GM12878 (cell line): Measurements from ENCODE around the gene SYK. TPM values are rescaled to one million over a fixed set of nuclear protein-coding genes. Genes with fewer than 3 reads are reported as not detected.
A peak's percentile ranks its signal among the peaks of the same experiment; 100 is the strongest.

ENCODE experiments used
- ATAC-seq: fragments of 200-7000 bp; cut with Tn5 transposase; 3 replicates; pipeline ENCODE4 v1.9.1; 2020; ENCODE audit warnings: mild to moderate bottlenecking, moderate library complexity
- BruUV-seq: library from RNA; stranded (reverse); fragments of 400-500 nt; replicated peaks from 2 replicates; lab custom pipeline; 2021; lab: Mats Ljungman, UMichigan
- CTCF ChIA-PET: fragments of 300-600 bp; sonication (Branson Sonifier 250); formaldehyde crosslinking; extraction: SDS; loops from one replicate; lab custom pipeline; 2021; ENCODE audit warnings: inconsistent platforms; lab: Yijun Ruan, JAX
- POLR2A ChIA-PET: fragments of 350-600 bp; formaldehyde crosslinking; extraction: SDS; loops from one replicate; lab custom pipeline; 2021; ENCODE audit warnings: inconsistent platforms; lab: Charles Lee
- RAD21 ChIA-PET: fragments of 300-600 bp; sonication (Branson Sonifier 250); formaldehyde crosslinking; loops from one replicate; lab custom pipeline; 2023; ENCODE audit warnings: antibody characterized with exemption; ENCODE audit not compliant: unreplicated experiment; lab: Charles Lee
- SMC1A ChIA-PET: fragments of 300-600 bp; sonication (Branson Sonifier 250); formaldehyde crosslinking; loops from one replicate; lab custom pipeline; 2023; ENCODE audit not compliant: unreplicated experiment, uncharacterized antibody; lab: Charles Lee
- DNase-seq: peaks from one replicate; pipeline ENCODE4 v3.0.0-alpha.2; 2011; ENCODE audit warnings: low read depth, low spot score
- FAIRE-seq: peaks from 3 replicates; lab custom pipeline; 2011; peaks lifted over from hg19 to GRCh38; lab: Jason Lieb, UNC
- H2AFZ ChIP-seq: 2 replicates; pipeline ENCODE4 v1.6.0; 2011; ENCODE audit warnings: low read depth, low read length, control low read depth; ENCODE audit not compliant: control insufficient read depth
- H3K27ac ChIP-seq: 2 replicates; pipeline ENCODE4 v1.5.1; 2011; ENCODE audit warnings: control low read depth; ENCODE audit not compliant: control insufficient read depth, insufficient read depth
- H3K27me3 ChIP-seq, 2 experiments: replicated peaks in 1 of 2; 2 replicates each; pipeline versions ENCODE4 v1.6.0 to v1.6.1; 2011; ENCODE audit warnings: low read length in 1 of 2; ENCODE audit not compliant: control insufficient read depth in 2 of 2, insufficient read depth in 2 of 2
- H3K36me3 ChIP-seq, 2 experiments: 2 replicates each; pipeline ENCODE4 v1.5.1; 2011; ENCODE audit warnings: low read length in 1 of 2; ENCODE audit not compliant: control insufficient read depth in 2 of 2, insufficient read depth in 2 of 2
- H3K4me1 ChIP-seq: 2 replicates; pipeline ENCODE4 v1.6.1; 2011; ENCODE audit warnings: mild to moderate bottlenecking, low read length, moderate library complexity, mixed read lengths; ENCODE audit not compliant: control insufficient read depth, insufficient read depth
- H3K4me2 ChIP-seq: 2 replicates; pipeline ENCODE4 v1.6.0; 2011; ENCODE audit warnings: control low read depth; ENCODE audit not compliant: control insufficient read depth, insufficient read depth
- H3K4me3 ChIP-seq: fragments of 200-600 bp; sonication (generic); 2 replicates; pipeline ENCODE4 v1.5.1; 2016
- H3K79me2 ChIP-seq: 2 replicates; pipeline ENCODE4 v1.6.0; 2011; ENCODE audit warnings: low read length; ENCODE audit not compliant: control insufficient read depth, insufficient read depth
- H3K9ac ChIP-seq: 2 replicates; pipeline ENCODE4 v1.8.0; 2011; ENCODE audit warnings: low read length, control low read depth, mixed read lengths; ENCODE audit not compliant: control insufficient read depth, insufficient read depth
- H3K9me3 ChIP-seq: replicated peaks from 3 replicates; pipeline ENCODE4 v1.5.1; 2011; ENCODE audit warnings: mild to moderate bottlenecking, low read length; ENCODE audit not compliant: control insufficient read depth, insufficient read depth
- H4K20me1 ChIP-seq: 2 replicates; pipeline ENCODE4 v1.6.0; 2011; ENCODE audit not compliant: control insufficient read depth, insufficient read depth
- CHD4 ChIP-seq: fragments of 200-600 bp; sonication (generic); IDR thresholded peaks from 2 replicates; pipeline ENCODE4 v1.6.1; 2016; ENCODE audit warnings: mild to moderate bottlenecking
- JUNB ChIP-seq: IDR thresholded peaks from 2 replicates; pipeline ENCODE4 v1.6.1; 2016; ENCODE audit warnings: antibody characterized with exemption, mild to moderate bottlenecking
- NFIC ChIP-seq: IDR thresholded peaks from 2 replicates; pipeline ENCODE4 v1.6.1; 2012; ENCODE audit warnings: low read depth, mild to moderate bottlenecking, inconsistent platforms, low read length, moderate library complexity
- RFX5 ChIP-seq: IDR thresholded peaks from 2 replicates; pipeline ENCODE4 v1.6.1; 2011; ENCODE audit warnings: low read depth, low read length, improper control_type of control experiment
- SPI1 ChIP-seq: IDR thresholded peaks from 2 replicates; pipeline ENCODE4 v1.6.1; 2011; ENCODE audit warnings: low read depth, mild to moderate bottlenecking, low read length, moderate library complexity, borderline replicate concordance; ENCODE audit not compliant: insufficient read depth
- ZBTB11 ChIP-seq: fragments of 450-650 bp; formaldehyde crosslinking; IDR thresholded peaks from 2 replicates; pipeline ENCODE4 v1.5.0; 2022; ENCODE audit warnings: mild to moderate bottlenecking, missing genetic modification characterization
- WGBS: methylation state at CpG from one replicate; pipeline ENCODE4 v1.1.6; 2016; ENCODE audit warnings: low lambda C conversion rate; ENCODE audit not compliant: insufficient replicate concordance, insufficient coverage; ENCODE audit errors: missing lambda C conversion rate; 5-methylcytosine and 5-hydroxymethylcytosine counted together
- in situ Hi-C: fragments of 300-500 bp; cut with MboI; formaldehyde crosslinking; loops from 9 replicates; pipeline ENCODE4 v1.14.3; 2018; ENCODE audit warnings: mixed read lengths
- intact Hi-C: fragments of 100-400 bp; cut with micrococcal nuclease; formaldehyde crosslinking; loops from one replicate; pipeline ENCODE4 v1.14.2; 2022; ENCODE audit not compliant: unreplicated experiment
- polyA plus RNA-seq, 11 experiments: library from polyadenylated mRNA; depleted of rRNA in 4 of 11; unstranded in 6 of 11; stranded (reverse) in 5 of 11; fragments of >200 nt; fragmentation: Nextera tagmentation in 4 of 11; fragmentation: Illumina TruSeq in 1 of 11; extraction: Ambion mirVana in 4 of 11; extraction: Trizol in 1 of 11; gene quantifications; 1 replicate in 1 of 11; 2 replicates in 10 of 11; pipeline versions ENCODE4 v1.2.1 to v1.2.3, GENCODE V29; 2011 to 2016; ENCODE audit warnings: inconsistent platforms in 2 of 11, missing spikeins in 2 of 11, low read depth in 1 of 11
- total RNA-seq, 4 experiments: library from RNA; depleted of rRNA in 3 of 4; stranded (reverse); fragments of >200 nt in 3 of 4; fragmentation: Illumina TruSeq in 1 of 4; extraction: Trizol in 1 of 4; gene quantifications; 2 replicates each; pipeline versions ENCODE4 v1.2.1 to v1.2.3, GENCODE V29; 2013 to 2021
- TF ChIP-seq, protein P1 (sequence below): fragments of 450-650 bp; IDR thresholded peaks from 2 replicates; pipeline ENCODE4 v1.6.1; 2018; ENCODE audit warnings: borderline replicate concordance, mild to moderate bottlenecking; ENCODE audit not compliant: partially characterized antibody
- TF ChIP-seq, protein P2 (sequence below): fragments of 450-650 bp; IDR thresholded peaks from 2 replicates; pipeline ENCODE4 v1.6.1; 2016; ENCODE audit warnings: mild to moderate bottlenecking, moderate library complexity, borderline replicate concordance

Gene SYK
- total and polyA plus RNA-seq, 10 of the 15 experiments (the other 5 are each of a cell fraction or from before 2014, with no cell fraction given) = 6.5 to 135 (median 68.8) TPM

DNA sequence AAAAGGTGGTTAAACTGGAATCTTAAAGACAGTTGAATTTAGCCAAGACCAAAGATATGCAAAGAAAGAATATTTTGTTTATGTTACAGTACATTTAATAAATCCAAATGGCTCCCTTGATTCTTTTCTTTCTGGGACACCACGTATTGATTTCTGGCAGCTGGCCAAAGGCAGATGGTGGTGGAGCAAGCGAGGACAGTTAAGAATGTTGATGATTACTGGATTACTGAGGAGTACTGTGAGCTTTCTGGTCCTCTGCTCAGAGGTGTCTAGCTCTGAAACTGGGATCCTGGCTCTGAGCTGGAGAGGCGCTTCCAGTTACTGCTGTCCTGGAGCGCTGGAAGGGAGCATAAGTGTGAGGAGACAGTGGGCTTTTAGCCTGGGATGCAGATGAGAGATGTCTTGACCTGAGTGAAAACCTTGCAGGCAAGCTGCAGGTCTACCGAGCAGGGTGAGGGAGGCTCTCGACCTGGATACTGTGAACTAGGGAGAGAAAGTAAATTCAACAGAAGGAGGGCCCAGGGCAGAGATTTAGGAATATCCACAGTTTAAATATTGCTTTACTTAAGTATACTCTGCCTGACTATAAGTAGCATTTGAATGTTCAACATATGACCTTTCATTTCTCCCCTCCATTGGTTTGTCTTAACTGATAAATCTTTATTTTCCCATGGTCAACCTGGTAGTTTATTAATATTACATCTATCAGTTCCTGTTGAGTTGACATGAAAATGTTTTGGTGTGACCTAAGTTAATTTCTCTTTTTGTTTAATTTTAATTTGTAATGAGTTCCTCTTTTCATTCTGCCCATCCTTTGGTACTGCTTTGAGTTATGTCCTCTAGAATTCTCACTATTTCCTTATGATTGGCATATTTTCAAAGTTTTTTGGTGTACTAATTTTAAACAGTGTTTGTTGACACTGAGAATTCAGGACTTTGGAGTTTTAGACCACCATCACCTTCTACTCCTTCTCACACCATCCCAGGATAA lies 3.7 kb downstream of the SYK start:
- Histone ChIP-seq H3K4me1 (peaks cover 49% of the 10 kb centered on the region), H2AFZ (no peak overlapping the region), H3K27ac (peak overlapping the region; percentile 83), H3K36me3 (no peaks in the 10 kb centered on the region), H4K20me1 (no peaks in the 10 kb centered on the region), H3K27me3 (no peaks in the 10 kb centered on the region), H3K9ac (peak overlapping the region; percentile 51)
- ChIA-PET SMC1A (interaction anchor here (1.6 to 2.6 kb wide), 2 partner anchors 22 to 27 kb away, joined by 10 to 20 read pairs; no protein-coding TSS in a partner anchor), RAD21 (interaction anchor here (0.6 to 1.9 kb wide), 4 partner anchors 10 to 809 kb away, joined by 3 to 11 read pairs (median 3); no protein-coding TSS in a partner anchor), CTCF (interaction anchor here (1.2 to 1.3 kb wide), 3 partner anchors 18 to 579 kb away, joined by 3 read pairs; no protein-coding TSS in a partner anchor)
- BruUV-seq = no TSS peak
- ATAC-seq (peak; percentile 3; the same call in 1 of the 3 replicates), DNase-seq (no peak)
- 8% methylated on average over 6 of the region's 6 CpGs for WGBS
- TF ChIP-seq, protein P1, sequence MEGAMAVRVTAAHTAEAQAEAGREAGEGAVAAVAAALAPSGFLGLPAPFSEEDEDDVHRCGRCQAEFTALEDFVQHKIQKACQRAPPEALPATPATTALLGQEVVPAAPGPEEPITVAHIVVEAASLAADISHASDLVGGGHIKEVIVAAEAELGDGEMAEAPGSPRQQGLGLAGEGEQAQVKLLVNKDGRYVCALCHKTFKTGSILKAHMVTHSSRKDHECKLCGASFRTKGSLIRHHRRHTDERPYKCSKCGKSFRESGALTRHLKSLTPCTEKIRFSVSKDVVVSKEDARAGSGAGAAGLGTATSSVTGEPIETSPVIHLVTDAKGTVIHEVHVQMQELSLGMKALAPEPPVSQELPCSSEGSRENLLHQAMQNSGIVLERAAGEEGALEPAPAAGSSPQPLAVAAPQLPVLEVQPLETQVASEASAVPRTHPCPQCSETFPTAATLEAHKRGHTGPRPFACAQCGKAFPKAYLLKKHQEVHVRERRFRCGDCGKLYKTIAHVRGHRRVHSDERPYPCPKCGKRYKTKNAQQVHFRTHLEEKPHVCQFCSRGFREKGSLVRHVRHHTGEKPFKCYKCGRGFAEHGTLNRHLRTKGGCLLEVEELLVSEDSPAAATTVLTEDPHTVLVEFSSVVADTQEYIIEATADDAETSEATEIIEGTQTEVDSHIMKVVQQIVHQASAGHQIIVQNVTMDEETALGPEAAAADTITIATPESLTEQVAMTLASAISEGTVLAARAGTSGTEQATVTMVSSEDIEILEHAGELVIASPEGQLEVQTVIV = no peak
- TF ChIP-seq JUNB (0 out of 2 replicates have a peak, but pooled peaks have one; percentile 8), NFIC (0 out of 2 replicates have a peak, but pooled peaks have one; percentile 12), RFX5 (no peak), SPI1 (peak; percentile 46; the same call in 1 of the 2 replicates), ZBTB11 (CRISPR knock-in tag) (no peak), CHD4 (no peak)
- TF ChIP-seq, protein P2, sequence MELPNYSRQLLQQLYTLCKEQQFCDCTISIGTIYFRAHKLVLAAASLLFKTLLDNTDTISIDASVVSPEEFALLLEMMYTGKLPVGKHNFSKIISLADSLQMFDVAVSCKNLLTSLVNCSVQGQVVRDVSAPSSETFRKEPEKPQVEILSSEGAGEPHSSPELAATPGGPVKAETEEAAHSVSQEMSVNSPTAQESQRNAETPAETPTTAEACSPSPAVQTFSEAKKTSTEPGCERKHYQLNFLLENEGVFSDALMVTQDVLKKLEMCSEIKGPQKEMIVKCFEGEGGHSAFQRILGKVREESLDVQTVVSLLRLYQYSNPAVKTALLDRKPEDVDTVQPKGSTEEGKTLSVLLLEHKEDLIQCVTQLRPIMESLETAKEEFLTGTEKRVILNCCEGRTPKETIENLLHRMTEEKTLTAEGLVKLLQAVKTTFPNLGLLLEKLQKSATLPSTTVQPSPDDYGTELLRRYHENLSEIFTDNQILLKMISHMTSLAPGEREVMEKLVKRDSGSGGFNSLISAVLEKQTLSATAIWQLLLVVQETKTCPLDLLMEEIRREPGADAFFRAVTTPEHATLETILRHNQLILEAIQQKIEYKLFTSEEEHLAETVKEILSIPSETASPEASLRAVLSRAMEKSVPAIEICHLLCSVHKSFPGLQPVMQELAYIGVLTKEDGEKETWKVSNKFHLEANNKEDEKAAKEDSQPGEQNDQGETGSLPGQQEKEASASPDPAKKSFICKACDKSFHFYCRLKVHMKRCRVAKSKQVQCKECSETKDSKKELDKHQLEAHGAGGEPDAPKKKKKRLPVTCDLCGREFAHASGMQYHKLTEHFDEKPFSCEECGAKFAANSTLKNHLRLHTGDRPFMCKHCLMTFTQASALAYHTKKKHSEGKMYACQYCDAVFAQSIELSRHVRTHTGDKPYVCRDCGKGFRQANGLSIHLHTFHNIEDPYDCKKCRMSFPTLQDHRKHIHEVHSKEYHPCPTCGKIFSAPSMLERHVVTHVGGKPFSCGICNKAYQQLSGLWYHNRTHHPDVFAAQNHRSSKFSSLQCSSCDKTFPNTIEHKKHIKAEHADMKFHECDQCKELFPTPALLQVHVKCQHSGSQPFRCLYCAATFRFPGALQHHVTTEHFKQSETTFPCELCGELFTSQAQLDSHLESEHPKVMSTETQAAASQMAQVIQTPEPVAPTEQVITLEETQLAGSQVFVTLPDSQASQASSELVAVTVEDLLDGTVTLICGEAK = peak; percentile 17; the same call in 1 of the 2 replicates
- TF ChIP-seq, all 136 proteins: peak for 4
- H3K9me3 ChIP-seq = no peaks in the 10 kb centered on the region
- peaks cover 86% of the 10 kb centered on the region for H3K79me2 ChIP-seq
- POLR2A ChIA-PET = interaction anchor here (0.9 to 2.0 kb wide), 3 partner anchors 11 to 22 kb away, joined by 3 to 6 read pairs (median 3); no protein-coding TSS in a partner anchor
- in situ Hi-C loops = no loop called here
- intact Hi-C loops = no loop called here
- peak overlapping the region; percentile 91 for H3K4me2 ChIP-seq
- H3K4me3 ChIP-seq = peak overlapping the region; percentile 63
- FAIRE-seq = no peak
